Karpas-422 (cell line): ENCODE measurements around the gene LAMA3. TPM values are rescaled to one million over a fixed set of nuclear protein-coding genes. Genes with fewer than 3 reads are reported as not detected.

Source experiments
- DNase-seq: peaks from one replicate; pipeline ENCODE4 v3.0.0-alpha.2; 2015
- H2AFZ ChIP-seq: fragments of 200-600 bp; sonication (generic); 2 replicates; pipeline ENCODE4 v1.6.1; 2014; ENCODE audit warnings: antibody characterized with exemption, low read length, mixed read lengths
- H3K27ac ChIP-seq: fragments of 200-600 bp; sonication (generic); 2 replicates; pipeline ENCODE4 v1.5.1; 2014; ENCODE audit warnings: mild to moderate bottlenecking, low read length, moderate library complexity
- H3K27me3 ChIP-seq: fragments of 200-600 bp; sonication (generic); 2 replicates; pipeline ENCODE4 v1.6.1; 2014; ENCODE audit warnings: low read length, mixed read lengths
- H3K36me3 ChIP-seq: fragments of 200-600 bp; sonication (generic); 2 replicates; pipeline ENCODE4 v1.6.1; 2014; ENCODE audit warnings: low read length, mixed read lengths; ENCODE audit not compliant: insufficient read depth
- H3K4me1 ChIP-seq: fragments of 200-600 bp; sonication (generic); 2 replicates; pipeline ENCODE4 v1.6.1; 2014; ENCODE audit warnings: mild to moderate bottlenecking, low read length, mixed read lengths
- H3K4me2 ChIP-seq: fragments of 200-600 bp; sonication (generic); 2 replicates; pipeline ENCODE4 v1.6.1; 2014; ENCODE audit warnings: low read length, low read depth, mild to moderate bottlenecking; ENCODE audit not compliant: poor library complexity, severe bottlenecking
- H3K4me3 ChIP-seq: fragments of 200-600 bp; sonication (generic); 2 replicates; pipeline ENCODE4 v1.5.1; 2014; ENCODE audit warnings: mild to moderate bottlenecking, antibody characterized with exemption, low read length, mixed read lengths
- H3K79me2 ChIP-seq: fragments of 200-600 bp; sonication (generic); 2 replicates; pipeline ENCODE4 v1.6.1; 2014; ENCODE audit warnings: mild to moderate bottlenecking, low read length, mixed read lengths
- H3K9ac ChIP-seq: fragments of 200-600 bp; sonication (generic); 2 replicates; pipeline ENCODE4 v1.6.0; 2014; ENCODE audit warnings: low read length
- H3K9me2 ChIP-seq: fragments of 200-600 bp; sonication (generic), shearing (Covaris generic); replicated peaks from 2 replicates; pipeline ENCODE4 v1.6.0; 2014; ENCODE audit warnings: mild to moderate bottlenecking, low read length, moderate library complexity; ENCODE audit not compliant: insufficient read depth
- H3K9me3 ChIP-seq: fragments of 300-700, 200-600 bp; sonication (generic); 2 replicates; pipeline ENCODE4 v1.6.1; 2014; ENCODE audit warnings: low read length, mixed read lengths
- H4K20me1 ChIP-seq: fragments of 200-600 bp; sonication (generic); 2 replicates; pipeline ENCODE4 v1.6.1; 2014; ENCODE audit warnings: mild to moderate bottlenecking, antibody characterized with exemption, low read length, low read depth; ENCODE audit not compliant: insufficient read depth
- total RNA-seq: library from RNA; depleted of rRNA; stranded (reverse); fragments of >200 nt; shearing (Covaris generic); gene quantifications from 2 replicates; pipeline ENCODE4 v1.2.3, GENCODE V29; 2014; ENCODE audit warnings: low replicate concordance

The LAMA3 gene
- total RNA-seq, 1 experiment from 2014 or later, result not detected

DNA sequence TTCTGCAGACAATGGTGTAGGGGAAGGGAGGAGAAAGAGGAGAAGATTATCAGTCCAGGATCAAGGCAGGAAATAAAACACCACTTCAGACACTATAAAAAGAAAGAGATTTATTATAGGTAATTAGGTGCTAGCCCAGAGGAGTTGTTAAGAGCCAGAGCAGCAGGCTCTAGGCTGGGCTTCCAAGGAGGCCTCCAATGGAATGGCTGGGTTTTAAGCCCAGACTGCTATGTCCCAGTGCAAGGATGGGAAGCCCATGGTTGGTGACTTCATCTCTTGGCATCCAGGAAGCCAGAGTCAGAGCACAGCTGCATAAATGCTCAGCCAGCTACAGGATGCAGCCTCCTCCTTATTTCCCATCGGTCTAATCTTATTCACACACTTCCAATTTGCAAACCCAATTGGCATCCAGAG lies 95.6 kb downstream of the LAMA3 start:
- Histone ChIP-seq H3K79me2 (no peaks in the 10 kb centered on the region), H4K20me1 (no peaks in the 10 kb centered on the region), H3K27me3 (no peaks in the 10 kb centered on the region), H2AFZ (no peak overlapping the region), H3K4me3 (no peak overlapping the region), H3K9me2 (no peaks in the 10 kb centered on the region), H3K36me3 (no peaks in the 10 kb centered on the region), H3K4me2 (no peak overlapping the region), H3K9me3 (peaks cover 5% of the 10 kb centered on the region; the same call in 1 of the 2 replicates), H3K27ac (no peak overlapping the region), H3K4me1 (no peaks in the 10 kb centered on the region), H3K9ac (no peak overlapping the region)
- no peak for DNase-seq

DNA sequence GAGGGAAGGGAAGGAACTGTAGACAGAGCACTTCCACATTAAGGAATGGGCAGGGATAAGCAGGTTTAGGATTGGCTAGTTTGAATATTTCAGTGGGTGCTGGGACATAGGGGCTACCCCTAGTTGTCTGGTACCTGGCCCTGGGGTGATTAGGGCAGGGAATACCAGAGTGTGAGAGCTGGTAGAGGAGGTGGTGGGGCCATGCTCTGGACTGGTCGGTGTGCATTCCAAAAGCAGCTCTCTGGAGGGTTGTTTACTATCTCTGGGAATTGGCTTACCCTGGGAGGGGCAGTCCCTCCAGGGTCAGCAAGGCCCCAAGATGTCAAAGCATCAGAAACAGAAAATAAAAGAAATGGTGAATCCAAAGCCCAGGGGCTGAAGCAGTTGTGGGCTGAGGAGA lies 103.8 kb downstream of the LAMA3 start:
- no peak overlapping the region for H3K4me2 ChIP-seq
- H3K4me1 ChIP-seq, result no peaks in the 10 kb centered on the region
- DNase-seq, result no peak
- no peak overlapping the region for H3K27ac ChIP-seq
- H3K4me3 ChIP-seq, result no peak overlapping the region
- H4K20me1 ChIP-seq, result no peaks in the 10 kb centered on the region
- no peaks in the 10 kb centered on the region for H3K79me2 ChIP-seq
- H2AFZ ChIP-seq, result no peak overlapping the region
- H3K27me3 ChIP-seq, result no peaks in the 10 kb centered on the region
- no peak overlapping the region for H3K9ac ChIP-seq
- H3K9me3 ChIP-seq, result peaks cover 2% of the 10 kb centered on the region; the same call in 1 of the 2 replicates
- H3K9me2 ChIP-seq, result no peaks in the 10 kb centered on the region
- H3K36me3 ChIP-seq, result no peaks in the 10 kb centered on the region

- Histone ChIP-seq H2AFZ (no peak overlapping the region), H3K4me1 (no peaks in the 10 kb centered on the region), H4K20me1 (no peaks in the 10 kb centered on the region), H3K9ac (no peak overlapping the region), H3K36me3 (no peaks in the 10 kb centered on the region), H3K9me2 (no peaks in the 10 kb centered on the region), H3K27me3 (no peaks in the 10 kb centered on the region), H3K27ac (no peak overlapping the region), H3K79me2 (no peaks in the 10 kb centered on the region), H3K4me2 (no peak overlapping the region), H3K9me3 (no peaks in the 10 kb centered on the region), H3K4me3 (no peak overlapping the region)
- DNase-seq, result no peak
Measured at GRCh38 chr18:23793985-23794867, 105.0 kb downstream of the LAMA3 start.

- Histone ChIP-seq H3K27me3 (no peaks in the 10 kb centered on the region), H3K4me2 (no peak overlapping the region)
Measured at GRCh38 chr18:23798249-23798648, 109.0 kb downstream of the LAMA3 start.

GRCh38 chr18:23798824-23799223 lies 109.6 kb downstream of the LAMA3 start:
- Histone ChIP-seq H2AFZ (no peak overlapping the region), H4K20me1 (no peaks in the 10 kb centered on the region), H3K4me2 (no peak overlapping the region), H3K27ac (no peak overlapping the region), H3K9me2 (no peaks in the 10 kb centered on the region), H3K9ac (no peak overlapping the region), H3K36me3 (no peaks in the 10 kb centered on the region), H3K27me3 (no peaks in the 10 kb centered on the region), H3K4me3 (no peak overlapping the region), H3K79me2 (no peaks in the 10 kb centered on the region), H3K9me3 (no peaks in the 10 kb centered on the region), H3K4me1 (no peaks in the 10 kb centered on the region)
- no peak for DNase-seq

More at GRCh38 chr18:23798249-23798648, 109.0 kb downstream of the LAMA3 start:
- no peaks in the 10 kb centered on the region for H3K4me1 ChIP-seq
- no peak overlapping the region for H3K9ac ChIP-seq
- H3K9me2 ChIP-seq, result no peaks in the 10 kb centered on the region
- H3K9me3 ChIP-seq, result no peaks in the 10 kb centered on the region
- H3K36me3 ChIP-seq, result no peaks in the 10 kb centered on the region
- H3K4me3 ChIP-seq, result no peak overlapping the region
- no peaks in the 10 kb centered on the region for H4K20me1 ChIP-seq
- H3K79me2 ChIP-seq, result no peaks in the 10 kb centered on the region
- no peak for DNase-seq
- no peak overlapping the region for H3K27ac ChIP-seq
- no peak overlapping the region for H2AFZ ChIP-seq

- Histone ChIP-seq H4K20me1 (no peaks in the 10 kb centered on the region), H3K27me3 (no peaks in the 10 kb centered on the region), H3K4me1 (no peaks in the 10 kb centered on the region), H3K9me3 (no peaks in the 10 kb centered on the region), H3K36me3 (no peaks in the 10 kb centered on the region), H3K79me2 (no peaks in the 10 kb centered on the region), H2AFZ (no peak overlapping the region), H3K9me2 (no peaks in the 10 kb centered on the region), H3K4me2 (no peak overlapping the region), H3K27ac (no peak overlapping the region), H3K9ac (no peak overlapping the region), H3K4me3 (no peak overlapping the region)
- no peak for DNase-seq
Measured at GRCh38 chr18:23799540-23799939, 110.3 kb downstream of the LAMA3 start.

DNA sequence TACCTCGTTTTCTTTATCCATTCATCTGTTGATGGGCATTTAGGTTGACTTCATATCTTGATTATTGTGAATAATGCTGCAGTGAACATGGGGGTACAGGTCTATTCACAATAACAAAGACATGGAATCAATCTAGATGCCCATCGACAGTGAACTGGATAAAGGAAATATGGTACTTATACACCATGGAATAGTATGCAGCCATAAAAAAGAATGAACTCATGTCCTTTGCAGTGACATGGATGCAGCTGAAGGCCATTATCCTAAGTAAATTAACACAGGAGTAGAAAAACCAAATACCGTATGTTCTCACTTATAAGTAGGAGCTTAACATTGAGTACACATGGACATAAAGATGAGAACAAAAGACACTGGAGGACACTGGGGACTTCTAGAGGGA lies 111.6 kb downstream of the LAMA3 start:
- Histone ChIP-seq H3K4me3 (no peak overlapping the region), H2AFZ (no peak overlapping the region), H3K79me2 (no peaks in the 10 kb centered on the region), H4K20me1 (no peaks in the 10 kb centered on the region), H3K4me2 (no peak overlapping the region), H3K27me3 (no peaks in the 10 kb centered on the region), H3K9me3 (no peaks in the 10 kb centered on the region), H3K9ac (no peak overlapping the region), H3K27ac (no peak overlapping the region), H3K9me2 (no peaks in the 10 kb centered on the region), H3K4me1 (no peaks in the 10 kb centered on the region), H3K36me3 (no peaks in the 10 kb centered on the region)
- DNase-seq, result no peak

DNA sequence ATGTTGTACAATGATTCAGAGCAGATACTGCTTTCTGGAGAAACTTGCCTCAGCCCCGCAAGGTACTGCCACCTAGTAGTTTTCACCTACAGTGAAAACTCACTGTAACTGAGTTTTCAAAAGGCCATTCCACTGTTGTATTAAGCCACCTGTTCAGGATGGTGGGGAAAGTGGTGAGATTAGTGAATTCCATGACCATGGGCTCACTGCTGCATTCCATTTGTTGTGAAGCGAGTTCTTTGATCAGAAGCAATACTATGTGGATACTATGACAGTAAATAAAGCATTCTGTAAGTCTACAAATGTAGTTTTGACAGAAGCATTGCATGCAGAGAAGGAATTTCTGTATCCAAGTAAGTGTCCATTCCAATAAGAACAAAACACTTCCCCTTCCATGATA lies 113.6 kb downstream of the LAMA3 start:
- no peak overlapping the region for H3K9ac ChIP-seq
- no peaks in the 10 kb centered on the region for H4K20me1 ChIP-seq
- H3K79me2 ChIP-seq, result no peaks in the 10 kb centered on the region
- no peak overlapping the region for H3K27ac ChIP-seq
- no peaks in the 10 kb centered on the region for H3K4me1 ChIP-seq
- no peaks in the 10 kb centered on the region for H3K9me2 ChIP-seq
- H3K4me2 ChIP-seq, result no peak overlapping the region
- no peaks in the 10 kb centered on the region for H3K36me3 ChIP-seq
- no peak overlapping the region for H2AFZ ChIP-seq
- H3K9me3 ChIP-seq, result no peaks in the 10 kb centered on the region
- DNase-seq, result no peak
- no peak overlapping the region for H3K4me3 ChIP-seq
- H3K27me3 ChIP-seq, result no peaks in the 10 kb centered on the region
